ENCODE results near the gene TACC2. TPM values are rescaled to one million over a fixed set of nuclear protein-coding genes. Genes with fewer than 3 reads are reported as not detected.
A peak's percentile ranks its signal among the peaks of the same experiment; 100 is the strongest.
"Not testable (repeated sequence)": the region's sequence is repeated elsewhere in the genome, so short reads cannot be mapped to it uniquely, and the experiment has no call there.

The TACC2 gene
- total and polyA plus RNA-seq, 2 experiments from 2014 or later: 75.7 to 98.0 TPM

GRCh38 chr10:121965996-121966395, 23.0 kb upstream of the TACC2 start:
- Histone ChIP-seq H3K4me1 (ENCODE audit: low read depth) (no peaks in the 10 kb centered on the region), H3K4me3 (no peak overlapping the region), H3K36me3 (peaks cover 37% of the 10 kb centered on the region), H3K27me3 (no peaks in the 10 kb centered on the region), H3K9me3 (ENCODE audit: low read depth) (no peaks in the 10 kb centered on the region), H3K27ac (no peak overlapping the region)
- TF ChIP-seq CTCF (IDR thresholded peaks at IDR 0.05; ENCODE audit: low read depth, low read length): no peak
- no peak for DNase-seq (ENCODE audit: low read depth in 1 of 2, low spot score in 1 of 2)

- not testable (repeated sequence) for H3K9me3 ChIP-seq (ENCODE audit: low read depth); H3K4me3 ChIP-seq; DNase-seq (ENCODE audit: low read depth in 1 of 2, low spot score in 1 of 2); H3K4me1 ChIP-seq (ENCODE audit: low read depth); H3K27me3 ChIP-seq; H3K27ac ChIP-seq
- peaks cover 37% of the 10 kb centered on the region for H3K36me3 ChIP-seq
Observed at GRCh38 chr10:121969086-121969485, 19.9 kb upstream of the TACC2 start.

GRCh38 chr10:121974019-121974534, 14.9 kb upstream of the TACC2 start:
- DNase-seq (ENCODE audit: low read depth in 1 of 2, low spot score in 1 of 2): no peak
- H3K36me3 ChIP-seq: peaks cover 6% of the 10 kb centered on the region
- no peak for TF ChIP-seq CTCF (IDR thresholded peaks at IDR 0.05; ENCODE audit: low read depth, low read length)
- peak overlapping the region; percentile 98 for H3K4me3 ChIP-seq
- no peaks in the 10 kb centered on the region for H3K9me3 ChIP-seq (ENCODE audit: low read depth)
- no peaks in the 10 kb centered on the region for H3K27me3 ChIP-seq
- peak overlapping the region; percentile 87 for H3K27ac ChIP-seq
- peaks cover 3% of the 10 kb centered on the region for H3K4me1 ChIP-seq (ENCODE audit: low read depth)

- peaks cover 2% of the 10 kb centered on the region for H3K36me3 ChIP-seq
- peak; percentile 72 for TF ChIP-seq CTCF (IDR thresholded peaks at IDR 0.05; ENCODE audit: low read depth, low read length)
- peaks cover 3% of the 10 kb centered on the region for H3K4me1 ChIP-seq (ENCODE audit: low read depth)
- H3K27ac ChIP-seq: peak within 1 kb of the TSS; percentile 87
- peak; percentile 75 to 84 for DNase-seq (ENCODE audit: low read depth in 1 of 2, low spot score in 1 of 2)
- peak within 1 kb of the TSS; percentile 98 for H3K4me3 ChIP-seq
- H3K9me3 ChIP-seq (ENCODE audit: low read depth): no peaks in the 10 kb centered on the region
- no peaks in the 10 kb centered on the region for H3K27me3 ChIP-seq
Observed at GRCh38 chr10:121974535-121975294, 14.2 kb upstream of the TACC2 start, which contains the start of gene NSMCE4A. TSS of gene NSMCE4A (minus strand) at chr10:121975217. CDS start at chr10:121975165, 52 bp downstream.

GRCh38 chr10:121975295-121976086, 13.5 kb upstream of the TACC2 start:
- no peak for TF ChIP-seq CTCF (IDR thresholded peaks at IDR 0.05; ENCODE audit: low read depth, low read length)
- peak overlapping the region; percentile 87 for H3K27ac ChIP-seq

More at GRCh38 chr10:121975295-121976086, 13.5 kb upstream of the TACC2 start:
- Histone ChIP-seq H3K36me3 (no peaks in the 10 kb centered on the region), H3K4me3 (peak overlapping the region; percentile 98), H3K4me1 (ENCODE audit: low read depth) (peaks cover 3% of the 10 kb centered on the region), H3K9me3 (ENCODE audit: low read depth) (no peaks in the 10 kb centered on the region), H3K27me3 (no peaks in the 10 kb centered on the region)
- no peak for DNase-seq (ENCODE audit: low read depth in 1 of 2, low spot score in 1 of 2)

Data from cardiac muscle cell (in vitro differentiated cells and primary cell).